IMR-90 (cell line): Measurements from ENCODE around the gene FRMD1. TPM values are rescaled to one million over a fixed set of nuclear protein-coding genes. Genes with fewer than 3 reads are reported as not detected.

Experiments
- ATAC-seq: fragments of 200-7000 bp; cut with Tn5 transposase; 2 replicates; pipeline ENCODE4 v1.9.1; 2020; ENCODE audit warnings: low read depth, mild to moderate bottlenecking, moderate library complexity
- BruUV-seq: library from RNA; stranded (reverse); fragments of 400-500 nt; replicated peaks from 2 replicates; lab custom pipeline; 2021; lab: Mats Ljungman, UMichigan
- CTCF ChIA-PET: fragments of 300-600 bp; formaldehyde crosslinking; extraction: SDS; loops from one replicate; lab custom pipeline; 2021; ENCODE audit warnings: antibody characterized with exemption; lab: Yijun Ruan, JAX
- POLR2A ChIA-PET: fragments of 300-600 bp; sonication (Branson Sonifier 250); formaldehyde crosslinking; loops from one replicate; lab custom pipeline; 2022; ENCODE audit warnings: antibody characterized with exemption; ENCODE audit not compliant: unreplicated experiment; lab: Charles Lee
- DNase-seq: peaks from one replicate; pipeline ENCODE4 v3.0.0; 2013
- H2AFZ ChIP-seq: replicated peaks from 2 replicates; pipeline ENCODE3; 2013; ENCODE audit warnings: low read length, mild to moderate bottlenecking; ENCODE audit not compliant: poor library complexity
- H2AK5ac ChIP-seq: 2 replicates; pipeline ENCODE4 v1.6.1; 2013; ENCODE audit warnings: low read depth, low read length, inconsistent platforms
- H2AK9ac ChIP-seq: replicated peaks from 2 replicates; pipeline ENCODE3; 2013; ENCODE audit warnings: mild to moderate bottlenecking, low read depth, low read length, moderate library complexity; ENCODE audit not compliant: poor library complexity
- H2BK120ac ChIP-seq: 2 replicates; pipeline ENCODE4 v1.6.1; 2013; ENCODE audit warnings: low read depth, low read length, inconsistent platforms
- H2BK15ac ChIP-seq: 3 replicates; pipeline ENCODE4 v1.6.1; 2013; ENCODE audit warnings: low read depth, low read length, inconsistent platforms
- H2BK20ac ChIP-seq: 2 replicates; pipeline ENCODE4 v1.6.1; 2013; ENCODE audit warnings: low read depth, mild to moderate bottlenecking, inconsistent platforms, low read length, moderate library complexity
- H2BK5ac ChIP-seq: 2 replicates; pipeline ENCODE4 v1.6.1; 2013; ENCODE audit warnings: mild to moderate bottlenecking, low read depth, low read length, inconsistent platforms; ENCODE audit not compliant: poor library complexity, severe bottlenecking
- H3K14ac ChIP-seq: replicated peaks from 2 replicates; pipeline ENCODE4 v1.6.1; 2013; ENCODE audit warnings: low read depth, low read length, inconsistent platforms
- H3K18ac ChIP-seq: 2 replicates; pipeline ENCODE4 v1.6.1; 2013; ENCODE audit warnings: low read depth, low read length, control low read depth
- H3K23ac ChIP-seq: 2 replicates; pipeline ENCODE4 v1.6.1; 2013; ENCODE audit warnings: low read depth, low read length, inconsistent platforms
- H3K27ac ChIP-seq: 2 replicates; pipeline ENCODE4 v1.5.1; 2013; ENCODE audit warnings: mild to moderate bottlenecking, control low read depth, low read length; ENCODE audit not compliant: insufficient read depth
- H3K27me3 ChIP-seq: 2 replicates; pipeline ENCODE4 v1.6.1; 2013; ENCODE audit warnings: low read length; ENCODE audit not compliant: control insufficient read depth, insufficient read depth
- H3K36me3 ChIP-seq: 2 replicates; pipeline ENCODE4 v1.6.1; 2013; ENCODE audit warnings: low read length, mixed read lengths; ENCODE audit not compliant: control insufficient read depth, insufficient read depth
- H3K4ac ChIP-seq: 2 replicates; pipeline ENCODE4 v1.6.1; 2013; ENCODE audit warnings: low read depth, low read length, inconsistent platforms
- H3K4me1 ChIP-seq: 2 replicates; pipeline ENCODE4 v1.6.1; 2013; ENCODE audit warnings: low read length, mixed read lengths; ENCODE audit not compliant: control insufficient read depth, insufficient read depth
- H3K4me2 ChIP-seq: 2 replicates; pipeline ENCODE4 v1.6.1; 2013; ENCODE audit warnings: low read depth, mild to moderate bottlenecking, control low read depth, low read length, moderate library complexity
- H3K4me3 ChIP-seq: 2 replicates; pipeline ENCODE4 v1.5.1; 2013; ENCODE audit warnings: low read depth, mild to moderate bottlenecking, control low read depth, low read length, moderate library complexity; ENCODE audit not compliant: insufficient read depth
- H3K56ac ChIP-seq: 2 replicates; pipeline ENCODE4 v1.6.1; 2013; ENCODE audit warnings: low read length, inconsistent platforms; ENCODE audit not compliant: insufficient read depth; ENCODE audit errors: extremely low read depth
- H3K79me1 ChIP-seq, 2 experiments: 2 replicates each; pipeline ENCODE4 v1.6.1; 2013; ENCODE audit warnings: low read length in 2 of 2, inconsistent platforms in 1 of 2, low read depth in 1 of 2
- H3K9ac ChIP-seq: 2 replicates; pipeline ENCODE4 v1.6.1; 2013; ENCODE audit warnings: low read depth, low read length, control low read depth
- H3K9me1 ChIP-seq: 2 replicates; pipeline ENCODE4 v1.6.1; 2013; ENCODE audit warnings: low read length, inconsistent platforms; ENCODE audit not compliant: insufficient read depth
- H3K9me3 ChIP-seq: 2 replicates; pipeline ENCODE4 v1.6.1; 2013; ENCODE audit warnings: low read length; ENCODE audit not compliant: control insufficient read depth, insufficient read depth
- H4K20me1 ChIP-seq: 2 replicates; pipeline ENCODE4 v1.6.1; 2013; ENCODE audit warnings: low read length, inconsistent platforms; ENCODE audit not compliant: insufficient read depth
- H4K5ac ChIP-seq: 2 replicates; pipeline ENCODE4 v1.6.1; 2013; ENCODE audit warnings: mild to moderate bottlenecking, low read depth, low read length, control low read depth
- H4K8ac ChIP-seq, 2 experiments: 2 replicates each; pipeline ENCODE4 v1.6.1; 2013; ENCODE audit warnings: low read depth in 2 of 2, low read length in 2 of 2, control low read depth in 1 of 2, inconsistent platforms in 1 of 2
- H4K91ac ChIP-seq: 2 replicates; pipeline ENCODE4 v1.6.1; 2013; ENCODE audit warnings: low read depth, low read length, inconsistent platforms; ENCODE audit not compliant: insufficient read depth
- CEBPB ChIP-seq: IDR thresholded peaks from 2 replicates; pipeline ENCODE4 v1.6.1; 2012; ENCODE audit warnings: low read depth, low read length, improper control_type of control experiment
- CHD1 ChIP-seq: IDR thresholded peaks from 2 replicates; pipeline ENCODE4 v1.6.1; 2012; ENCODE audit warnings: low read depth, low read length, improper control_type of control experiment
- FOS ChIP-seq: fragments of 150-350 bp; IDR thresholded peaks from 2 replicates; pipeline ENCODE4 v1.6.1; 2016; ENCODE audit warnings: low read depth, low read length
- MAFK ChIP-seq: IDR thresholded peaks from 2 replicates; pipeline ENCODE4 v1.6.1; 2012; ENCODE audit warnings: low read depth, low read length, improper control_type of control experiment
- MAZ ChIP-seq: IDR thresholded peaks from 2 replicates; pipeline ENCODE4 v1.6.1; 2012; ENCODE audit warnings: low read depth, mild to moderate bottlenecking, low read length, improper control_type of control experiment, moderate library complexity, borderline replicate concordance
- MXI1 ChIP-seq: IDR thresholded peaks from 2 replicates; pipeline ENCODE4 v1.6.1; 2012; ENCODE audit warnings: low read depth, mild to moderate bottlenecking, low read length, moderate library complexity, borderline replicate concordance
- NFE2L2 ChIP-seq: fragments of 150-350 bp; IDR thresholded peaks from 2 replicates; pipeline ENCODE4 v1.6.1; 2016; ENCODE audit warnings: low read depth, mild to moderate bottlenecking, low read length
- POLR2A ChIP-seq: IDR thresholded peaks from 2 replicates; pipeline ENCODE4 v1.6.1; 2012; ENCODE audit warnings: mild to moderate bottlenecking, low read depth, low read length
- RAD21 ChIP-seq: IDR thresholded peaks from 2 replicates; pipeline ENCODE4 v1.6.1; 2012; ENCODE audit warnings: low read length, improper control_type of control experiment
- RCOR1 ChIP-seq: IDR thresholded peaks from 2 replicates; pipeline ENCODE4 v1.6.1; 2012; ENCODE audit warnings: mild to moderate bottlenecking, low read length, improper control_type of control experiment; ENCODE audit not compliant: insufficient replicate concordance
- RFX5 ChIP-seq: IDR thresholded peaks from 2 replicates; pipeline ENCODE4 v1.8.0; 2012; ENCODE audit warnings: low read depth, mild to moderate bottlenecking, low read length, moderate library complexity
- SMC3 ChIP-seq: fragments of 150-350 bp; IDR thresholded peaks from 2 replicates; pipeline ENCODE4 v1.6.1; 2016; ENCODE audit warnings: low read depth, mild to moderate bottlenecking, antibody characterized with exemption, low read length, moderate library complexity
- dilution Hi-C: fragments of 300-500 bp; cut with HindIII; formaldehyde crosslinking; loops from one replicate; pipeline ENCODE4 v1.14.3; 2018; ENCODE audit warnings: low sequenced_read_pairs; ENCODE audit not compliant: unreplicated experiment
- in situ Hi-C: fragments of 300-500 bp; cut with MboI; formaldehyde crosslinking; loops from 3 replicates; pipeline ENCODE4 v1.14.3; 2019; ENCODE audit warnings: low sequenced_read_pairs, inconsistent platforms, mixed read lengths
- intact Hi-C: fragments of 100-400 bp; cut with micrococcal nuclease; formaldehyde crosslinking; loops from 2 replicates; pipeline ENCODE4 v1.10.0; 2022
- polyA plus RNA-seq, 3 experiments: library from polyadenylated mRNA; depleted of rRNA; stranded (reverse); fragments of >200 nt; gene quantifications; 2 replicates each; pipeline ENCODE4 v1.2.3, GENCODE V29; 2012; ENCODE audit warnings: low replicate concordance in 1 of 3
- total RNA-seq: library from RNA; depleted of rRNA; stranded (reverse); fragments of >200 nt; gene quantifications from 2 replicates; pipeline ENCODE4 v1.2.3, GENCODE V29; 2012
- TF ChIP-seq, protein P1 (sequence below): conservative IDR thresholded peaks from 2 replicates; pipeline ENCODE4 v1.5.1; 2012; ENCODE audit warnings: mild to moderate bottlenecking, low read depth, low read length, improper control_type of control experiment
- TF ChIP-seq, protein P2 (sequence below): fragments of 150-350 bp; IDR thresholded peaks from 2 replicates; pipeline ENCODE4 v1.6.1; 2016; ENCODE audit warnings: low read depth, mild to moderate bottlenecking, low read length, moderate library complexity, borderline replicate concordance

The FRMD1 gene
- total and polyA plus RNA-seq, 2 of the 4 experiments (the other 2 are of a cell fraction): not detected

DNA sequence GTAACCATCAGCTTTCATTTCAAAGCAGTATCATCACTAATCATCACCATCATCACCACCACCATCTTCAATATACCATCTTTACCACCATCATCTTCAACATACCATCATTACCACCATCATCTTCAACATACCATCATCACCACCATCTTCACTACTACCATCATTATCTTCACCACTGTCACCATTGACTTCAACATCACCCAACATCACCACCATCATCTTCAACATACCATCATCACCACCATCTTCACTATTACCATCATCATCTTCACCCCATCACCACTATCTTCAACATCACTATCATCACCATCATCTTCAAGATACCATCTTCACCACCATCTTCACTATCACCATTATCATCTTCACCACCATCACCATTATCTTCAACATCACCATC lies 40.5 kb upstream of the FRMD1 start:
- no peak overlapping the region for H3K27ac ChIP-seq
- no peak overlapping the region for H3K4me3 ChIP-seq
- dilution Hi-C loops (no loop called here), intact Hi-C loops (loop anchor here (5.0 kb wide), 1 partner anchor 57 kb away; no protein-coding TSS in a partner anchor), in situ Hi-C loops (no loop called here)
- H2AFZ ChIP-seq: no peak overlapping the region
- DNase-seq (no peak), ATAC-seq (no peak)
- no peaks in the 10 kb centered on the region for H3K79me1 ChIP-seq
- no peaks in the 10 kb centered on the region for H3K9me1 ChIP-seq
- no peaks in the 10 kb centered on the region for H3K4me1 ChIP-seq
- no peak overlapping the region for H4K8ac ChIP-seq
- H3K23ac ChIP-seq: no peak overlapping the region
- H3K9ac ChIP-seq: no peak overlapping the region
- H3K4ac ChIP-seq: no peak overlapping the region
- no peak overlapping the region for H3K56ac ChIP-seq
- H3K14ac ChIP-seq: no peak overlapping the region
- H2AK5ac ChIP-seq: no peak overlapping the region
- no peak overlapping the region for H4K91ac ChIP-seq
- H2BK5ac ChIP-seq: no peak overlapping the region
- CTCF ChIA-PET: no interaction called here
- H4K20me1 ChIP-seq: no peaks in the 10 kb centered on the region
- TF ChIP-seq, protein P1, sequence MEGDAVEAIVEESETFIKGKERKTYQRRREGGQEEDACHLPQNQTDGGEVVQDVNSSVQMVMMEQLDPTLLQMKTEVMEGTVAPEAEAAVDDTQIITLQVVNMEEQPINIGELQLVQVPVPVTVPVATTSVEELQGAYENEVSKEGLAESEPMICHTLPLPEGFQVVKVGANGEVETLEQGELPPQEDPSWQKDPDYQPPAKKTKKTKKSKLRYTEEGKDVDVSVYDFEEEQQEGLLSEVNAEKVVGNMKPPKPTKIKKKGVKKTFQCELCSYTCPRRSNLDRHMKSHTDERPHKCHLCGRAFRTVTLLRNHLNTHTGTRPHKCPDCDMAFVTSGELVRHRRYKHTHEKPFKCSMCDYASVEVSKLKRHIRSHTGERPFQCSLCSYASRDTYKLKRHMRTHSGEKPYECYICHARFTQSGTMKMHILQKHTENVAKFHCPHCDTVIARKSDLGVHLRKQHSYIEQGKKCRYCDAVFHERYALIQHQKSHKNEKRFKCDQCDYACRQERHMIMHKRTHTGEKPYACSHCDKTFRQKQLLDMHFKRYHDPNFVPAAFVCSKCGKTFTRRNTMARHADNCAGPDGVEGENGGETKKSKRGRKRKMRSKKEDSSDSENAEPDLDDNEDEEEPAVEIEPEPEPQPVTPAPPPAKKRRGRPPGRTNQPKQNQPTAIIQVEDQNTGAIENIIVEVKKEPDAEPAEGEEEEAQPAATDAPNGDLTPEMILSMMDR: no peak
- TF ChIP-seq NFE2L2 (no peak), SMC3 (no peak), CEBPB (no peak), MXI1 (no peak), CHD1 (no peak), RCOR1 (no peak), RAD21 (no peak), RFX5 (no peak), MAZ (no peak), POLR2A (no peak), MAFK (no peak), FOS (no peak)
- TF ChIP-seq, protein P2, sequence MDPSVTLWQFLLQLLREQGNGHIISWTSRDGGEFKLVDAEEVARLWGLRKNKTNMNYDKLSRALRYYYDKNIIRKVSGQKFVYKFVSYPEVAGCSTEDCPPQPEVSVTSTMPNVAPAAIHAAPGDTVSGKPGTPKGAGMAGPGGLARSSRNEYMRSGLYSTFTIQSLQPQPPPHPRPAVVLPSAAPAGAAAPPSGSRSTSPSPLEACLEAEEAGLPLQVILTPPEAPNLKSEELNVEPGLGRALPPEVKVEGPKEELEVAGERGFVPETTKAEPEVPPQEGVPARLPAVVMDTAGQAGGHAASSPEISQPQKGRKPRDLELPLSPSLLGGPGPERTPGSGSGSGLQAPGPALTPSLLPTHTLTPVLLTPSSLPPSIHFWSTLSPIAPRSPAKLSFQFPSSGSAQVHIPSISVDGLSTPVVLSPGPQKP: no peak
- peaks cover 6% of the 10 kb centered on the region for H3K27me3 ChIP-seq
- H2BK120ac ChIP-seq: no peak overlapping the region
- no peaks in the 10 kb centered on the region for H3K36me3 ChIP-seq
- POLR2A ChIA-PET: no interaction called here
- H3K9me3 ChIP-seq: peaks cover 4% of the 10 kb centered on the region; the same call in 1 of the 2 replicates
- no peak overlapping the region for H2BK20ac ChIP-seq
- H3K4me2 ChIP-seq: no peak overlapping the region
- no peak overlapping the region for H2AK9ac ChIP-seq
- BruUV-seq: no TSS peak
- no peak overlapping the region for H3K18ac ChIP-seq
- H2BK15ac ChIP-seq: no peak overlapping the region
- H4K5ac ChIP-seq: no peak overlapping the region
